ENCODE measurements around the gene KCND2. TPM values are rescaled to one million over a fixed set of nuclear protein-coding genes. Genes with fewer than 3 reads are reported as not detected.
"Not testable (repeated sequence)": the region's sequence is repeated elsewhere in the genome, so short reads cannot be mapped to it uniquely, and the experiment has no call there.

The KCND2 gene
- total RNA-seq, 1 donor from 2014 or later, result 13.7 TPM

DNA sequence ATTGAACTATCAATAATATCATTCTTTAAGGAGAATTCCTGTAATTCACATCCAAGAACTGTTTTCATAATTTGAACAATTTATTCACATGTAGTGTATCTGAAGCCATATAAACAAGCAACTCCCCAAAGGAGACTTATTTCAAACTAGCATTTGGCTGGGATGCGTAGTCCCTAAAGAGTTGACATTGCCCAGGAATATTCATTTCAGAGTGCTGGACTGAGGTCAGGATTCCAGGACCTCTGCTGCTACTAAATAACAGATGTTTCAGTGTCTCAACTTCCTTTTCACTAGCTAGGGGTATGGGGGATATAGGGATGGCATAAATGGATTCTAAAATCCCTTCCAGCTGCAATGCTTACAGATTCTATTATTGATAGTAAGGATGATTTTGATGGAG lies 408.0 kb downstream of the KCND2 start:
- DNase-seq (ENCODE audit: low spot score, unreplicated experiment), result no peak
- H3K27ac Mint-ChIP-seq, result no peak overlapping the region
- H3K9me3 Mint-ChIP-seq (ENCODE audit: low read depth), result no peaks in the 10 kb centered on the region
- no peaks in the 10 kb centered on the region for H3K36me3 Mint-ChIP-seq (ENCODE audit: insufficient read depth)
- no peaks in the 10 kb centered on the region for H3K27me3 Mint-ChIP-seq
- H3K4me1 Mint-ChIP-seq (ENCODE audit: low read depth), result no peaks in the 10 kb centered on the region
- no peak overlapping the region for H3K4me3 Mint-ChIP-seq (ENCODE audit: low read depth)
- TF ChIP-seq, protein P1, sequence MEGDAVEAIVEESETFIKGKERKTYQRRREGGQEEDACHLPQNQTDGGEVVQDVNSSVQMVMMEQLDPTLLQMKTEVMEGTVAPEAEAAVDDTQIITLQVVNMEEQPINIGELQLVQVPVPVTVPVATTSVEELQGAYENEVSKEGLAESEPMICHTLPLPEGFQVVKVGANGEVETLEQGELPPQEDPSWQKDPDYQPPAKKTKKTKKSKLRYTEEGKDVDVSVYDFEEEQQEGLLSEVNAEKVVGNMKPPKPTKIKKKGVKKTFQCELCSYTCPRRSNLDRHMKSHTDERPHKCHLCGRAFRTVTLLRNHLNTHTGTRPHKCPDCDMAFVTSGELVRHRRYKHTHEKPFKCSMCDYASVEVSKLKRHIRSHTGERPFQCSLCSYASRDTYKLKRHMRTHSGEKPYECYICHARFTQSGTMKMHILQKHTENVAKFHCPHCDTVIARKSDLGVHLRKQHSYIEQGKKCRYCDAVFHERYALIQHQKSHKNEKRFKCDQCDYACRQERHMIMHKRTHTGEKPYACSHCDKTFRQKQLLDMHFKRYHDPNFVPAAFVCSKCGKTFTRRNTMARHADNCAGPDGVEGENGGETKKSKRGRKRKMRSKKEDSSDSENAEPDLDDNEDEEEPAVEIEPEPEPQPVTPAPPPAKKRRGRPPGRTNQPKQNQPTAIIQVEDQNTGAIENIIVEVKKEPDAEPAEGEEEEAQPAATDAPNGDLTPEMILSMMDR (IDR thresholded peaks at IDR 0.05; ENCODE audit: unreplicated experiment), result no peak

DNA sequence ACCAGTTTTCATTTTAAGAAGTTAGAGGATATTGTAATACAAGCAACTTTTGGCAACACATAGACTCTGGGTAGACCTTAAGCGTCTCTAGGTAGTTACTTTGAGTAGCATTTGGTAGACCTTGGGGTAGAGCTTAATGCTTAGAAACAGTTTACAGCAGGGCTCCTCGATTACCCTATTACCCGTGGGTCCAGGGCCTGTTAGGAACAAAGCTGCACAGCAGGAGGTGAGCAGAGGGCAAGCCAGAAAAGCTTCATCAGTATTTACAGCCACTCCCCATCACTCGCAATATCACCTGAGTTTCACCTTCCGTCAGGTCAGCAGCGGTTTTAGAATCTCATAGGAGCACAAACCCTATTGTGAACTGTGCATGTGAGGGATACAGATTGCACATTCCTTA lies 411.5 kb downstream of the KCND2 start:
- TF ChIP-seq, protein P1 (IDR thresholded peaks at IDR 0.05; ENCODE audit: unreplicated experiment), result no peak
- Mint-ChIP-seq H3K9me3 (ENCODE audit: low read depth) (no peaks in the 10 kb centered on the region), H3K27ac (no peak overlapping the region), H3K36me3 (ENCODE audit: insufficient read depth) (no peaks in the 10 kb centered on the region), H3K4me1 (ENCODE audit: low read depth) (peaks cover 2% of the 10 kb centered on the region), H3K4me3 (ENCODE audit: low read depth) (no peak overlapping the region), H3K27me3 (no peaks in the 10 kb centered on the region)
- DNase-seq (ENCODE audit: low spot score, unreplicated experiment), result no peak

DNA sequence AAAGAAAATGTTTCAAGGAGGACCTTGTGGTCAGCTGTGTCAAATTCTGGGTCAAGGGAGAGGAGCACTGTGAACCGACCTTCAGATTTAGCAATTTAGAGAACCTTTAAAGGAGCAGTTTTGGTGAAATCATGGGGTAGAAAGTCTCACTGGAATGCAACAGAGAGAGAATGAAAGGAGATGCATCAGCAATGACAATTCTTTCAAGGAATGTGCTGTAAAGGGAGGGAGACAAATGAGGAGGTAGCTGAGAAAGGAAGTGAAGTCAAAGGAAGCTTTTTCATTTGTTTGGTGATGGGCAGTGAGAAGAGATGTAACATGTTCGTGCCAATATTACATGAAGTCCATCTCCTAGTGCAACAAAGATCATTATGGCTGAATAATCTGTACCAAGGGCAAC lies 418.9 kb downstream of the KCND2 start:
- no peak for DNase-seq (ENCODE audit: low spot score, unreplicated experiment)
- Mint-ChIP-seq H3K4me1 (ENCODE audit: low read depth) (peaks cover 7% of the 10 kb centered on the region), H3K27me3 (no peaks in the 10 kb centered on the region), H3K9me3 (ENCODE audit: low read depth) (peaks cover 8% of the 10 kb centered on the region), H3K36me3 (ENCODE audit: insufficient read depth) (peaks cover 3% of the 10 kb centered on the region), H3K27ac (no peak overlapping the region), H3K4me3 (ENCODE audit: low read depth) (no peak overlapping the region)
- TF ChIP-seq, protein P1 (IDR thresholded peaks at IDR 0.05; ENCODE audit: unreplicated experiment), result no peak

DNA sequence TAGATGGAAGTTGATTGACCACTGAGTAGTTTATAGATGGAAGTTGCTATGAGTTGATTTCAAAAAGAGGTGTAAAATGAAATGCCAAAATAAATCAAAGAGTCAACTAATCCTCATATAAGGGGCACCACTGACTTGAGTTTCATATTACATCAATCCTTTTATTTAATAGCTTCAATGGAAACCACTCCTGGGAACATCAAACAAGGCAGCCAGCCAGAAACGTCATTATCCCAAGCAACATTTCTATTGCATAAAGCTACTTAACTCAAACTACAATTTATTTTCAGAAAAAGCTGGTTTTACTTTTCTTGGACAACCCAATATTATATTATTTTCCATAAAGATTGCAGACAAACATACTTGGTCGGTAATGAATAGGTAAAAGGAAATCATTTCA lies 422.9 kb downstream of the KCND2 start:
- no peaks in the 10 kb centered on the region for H3K27me3 Mint-ChIP-seq
- H3K9me3 Mint-ChIP-seq (ENCODE audit: low read depth), result peaks cover 8% of the 10 kb centered on the region
- TF ChIP-seq, protein P1 (IDR thresholded peaks at IDR 0.05; ENCODE audit: unreplicated experiment), result no peak
- peaks cover 5% of the 10 kb centered on the region for H3K4me1 Mint-ChIP-seq (ENCODE audit: low read depth)
- H3K4me3 Mint-ChIP-seq (ENCODE audit: low read depth), result no peak overlapping the region
- DNase-seq (ENCODE audit: low spot score, unreplicated experiment), result no peak
- no peak overlapping the region for H3K27ac Mint-ChIP-seq
- H3K36me3 Mint-ChIP-seq (ENCODE audit: insufficient read depth), result peaks cover 3% of the 10 kb centered on the region

DNA sequence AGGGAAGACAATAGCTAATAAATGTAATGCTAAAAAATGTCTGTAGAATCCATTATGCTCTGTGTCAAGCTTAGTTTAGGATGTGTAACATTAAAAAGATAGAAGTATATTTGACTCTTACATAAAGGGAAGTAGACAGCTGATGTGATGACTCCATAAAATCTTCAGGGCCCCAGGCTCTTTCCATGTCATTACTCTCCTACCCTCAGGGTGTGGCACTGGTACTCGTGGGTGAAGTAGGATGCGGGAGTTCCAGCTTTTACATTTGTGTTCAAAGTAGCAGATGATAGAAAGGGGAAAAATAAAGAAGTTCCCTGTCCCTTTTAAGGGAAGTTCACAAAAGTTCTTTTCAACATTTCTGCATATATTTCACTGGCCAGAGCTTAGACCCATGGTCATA lies 427.8 kb downstream of the KCND2 start:
- Mint-ChIP-seq H3K36me3 (ENCODE audit: insufficient read depth) (peaks cover 7% of the 10 kb centered on the region), H3K27me3 (no peaks in the 10 kb centered on the region), H3K9me3 (ENCODE audit: low read depth) (peaks cover 7% of the 10 kb centered on the region), H3K4me3 (ENCODE audit: low read depth) (no peak overlapping the region), H3K27ac (no peak overlapping the region), H3K4me1 (ENCODE audit: low read depth) (peaks cover 29% of the 10 kb centered on the region)
- no peak for DNase-seq (ENCODE audit: low spot score, unreplicated experiment)
- TF ChIP-seq, protein P1 (IDR thresholded peaks at IDR 0.05; ENCODE audit: unreplicated experiment), result no peak

DNA sequence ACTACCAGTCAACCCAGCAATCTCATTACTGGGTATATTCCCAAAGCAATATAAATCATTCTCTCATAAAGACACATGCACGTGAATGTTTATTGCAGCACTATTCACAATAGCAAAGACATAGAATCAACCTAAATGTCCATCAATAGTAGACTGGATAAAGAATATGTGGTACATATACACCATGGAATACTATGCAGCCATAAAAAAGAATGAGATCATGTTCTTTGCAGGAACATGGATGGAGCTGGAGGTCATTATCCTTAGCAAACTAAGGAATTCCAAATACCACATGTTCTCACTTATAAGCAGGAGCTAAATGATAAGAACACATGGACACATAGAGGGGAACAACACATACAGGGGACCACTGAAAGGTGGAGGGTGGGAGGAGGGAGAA lies 429.4 kb downstream of the KCND2 start:
- not testable (repeated sequence) for H3K27ac Mint-ChIP-seq; H3K27me3 Mint-ChIP-seq; H3K9me3 Mint-ChIP-seq (ENCODE audit: low read depth); H3K4me3 Mint-ChIP-seq (ENCODE audit: low read depth); H3K36me3 Mint-ChIP-seq (ENCODE audit: insufficient read depth); DNase-seq (ENCODE audit: low spot score, unreplicated experiment)
- H3K4me1 Mint-ChIP-seq (ENCODE audit: low read depth), result peaks cover 42% of the 10 kb centered on the region
